H1 (cell line): ENCODE data around the gene ENOSF1. TPM values are rescaled to one million over a fixed set of nuclear protein-coding genes. Genes with fewer than 3 reads are reported as not detected.

Experiments used
- CTCF ChIA-PET: fragments of 300-600 bp; sonication (Branson Sonifier 250); formaldehyde crosslinking; loops from one replicate; lab custom pipeline; 2021; ENCODE audit not compliant: partially characterized antibody; lab: Charles Lee
- POLR2A ChIA-PET: fragments of 300-600 bp; sonication (Branson Sonifier 250); formaldehyde crosslinking; loops from one replicate; lab custom pipeline; 2021; ENCODE audit warnings: inconsistent platforms; ENCODE audit not compliant: partially characterized antibody; lab: Charles Lee
- DNase-seq, 2 experiments: peaks; one replicate each; pipeline versions ENCODE4 v3.0.0 to v3.0.0-alpha.2; 2010 to 2022; ENCODE audit warnings: low spot score in 2 of 2, low read depth in 1 of 2, mixed read lengths in 1 of 2
- FAIRE-seq: peaks from 2 replicates; lab custom pipeline; 2011; peaks lifted over from hg19 to GRCh38; lab: Jason Lieb, UNC
- H2AFZ ChIP-seq: 2 replicates; pipeline ENCODE4 v1.8.1; 2012; ENCODE audit warnings: low read length, inconsistent platforms
- H2AK5ac ChIP-seq: 2 replicates; pipeline ENCODE4 v1.6.1; 2013; ENCODE audit warnings: low read depth, low read length
- H2BK120ac ChIP-seq: replicated peaks from 2 replicates; pipeline ENCODE3; 2013; ENCODE audit warnings: low read depth, low read length, inconsistent platforms
- H2BK12ac ChIP-seq: 2 replicates; pipeline ENCODE4 v1.6.1; 2013; ENCODE audit warnings: low read depth, low read length
- H2BK15ac ChIP-seq: 2 replicates; pipeline ENCODE4 v1.6.1; 2013; ENCODE audit warnings: low read length
- H2BK20ac ChIP-seq: 2 replicates; pipeline ENCODE4 v1.6.1; 2013; ENCODE audit warnings: low read length
- H2BK5ac ChIP-seq: 2 replicates; pipeline ENCODE4 v1.6.1; 2013; ENCODE audit warnings: low read depth, low read length
- H3K14ac ChIP-seq: 2 replicates; pipeline ENCODE4 v1.6.1; 2013; ENCODE audit warnings: inconsistent platforms; ENCODE audit not compliant: insufficient read length
- H3K18ac ChIP-seq: 2 replicates; pipeline ENCODE4 v1.6.1; 2013; ENCODE audit warnings: low read length; ENCODE audit errors: extremely low read depth
- H3K23ac ChIP-seq: 2 replicates; pipeline ENCODE4 v1.6.1; 2013; ENCODE audit warnings: inconsistent platforms; ENCODE audit not compliant: insufficient read length
- H3K23me2 ChIP-seq: 2 replicates; pipeline ENCODE4 v1.6.1; 2013; ENCODE audit warnings: low read depth, low read length
- H3K27ac ChIP-seq: 2 replicates; pipeline ENCODE4 v1.6.1; 2011; ENCODE audit warnings: low read depth, low read length, inconsistent platforms
- H3K27me3 ChIP-seq, 4 experiments: replicated peaks in 1 of 4; 1 replicate in 1 of 4; 2 replicates in 3 of 4; pipeline versions ENCODE4 v1.6.1 to v1.8.1; 2011 to 2013; ENCODE audit warnings: low read length in 3 of 4, mild to moderate bottlenecking in 3 of 4, inconsistent platforms in 2 of 4, mixed read lengths in 2 of 4, moderate library complexity in 1 of 4; ENCODE audit not compliant: control insufficient read depth in 3 of 4, insufficient read depth in 3 of 4; ENCODE audit errors: extremely low read depth in 1 of 4
- H3K36me3 ChIP-seq, 4 experiments: 2 replicates each; pipeline versions ENCODE4 v1.6.1 to v1.8.1; 2011 to 2013; ENCODE audit warnings: mild to moderate bottlenecking in 4 of 4, low read length in 3 of 4, moderate library complexity in 2 of 4, control low read depth in 1 of 4, inconsistent platforms in 1 of 4; ENCODE audit not compliant: insufficient read depth in 4 of 4, control insufficient read depth in 2 of 4
- H3K4ac ChIP-seq: replicated peaks from 2 replicates; pipeline ENCODE3; 2013; ENCODE audit warnings: low read length, low read depth, mixed read lengths, inconsistent platforms; ENCODE audit not compliant: insufficient read length
- H3K4me1 ChIP-seq, 4 experiments: replicated peaks in 1 of 4; 1 replicate in 1 of 4; 2 replicates in 3 of 4; pipeline versions ENCODE4 v1.6.1 to v1.8.1; 2011 to 2013; ENCODE audit warnings: low read length in 3 of 4, inconsistent platforms in 2 of 4, mixed read lengths in 1 of 4; ENCODE audit not compliant: insufficient read depth in 4 of 4, control insufficient read depth in 3 of 4
- H3K4me2 ChIP-seq, 2 experiments: 2 replicates each; pipeline versions ENCODE4 v1.6.1 to v1.8.1; 2011 to 2013; ENCODE audit warnings: low read depth in 2 of 2, low read length in 2 of 2, control low read depth in 1 of 2, inconsistent platforms in 1 of 2, mild to moderate bottlenecking in 1 of 2; ENCODE audit not compliant: insufficient read depth in 1 of 2
- H3K4me3 ChIP-seq, 4 experiments: fragments of 200-600, 300-600 bp in 1 of 4; sonication (generic), shearing (Covaris generic), sonication (Bioruptor Twin) in 1 of 4; 2 replicates each; pipeline versions ENCODE4 v1.5.1 to v1.8.1; 2011 to 2016; ENCODE audit warnings: low read length in 4 of 4, low read depth in 3 of 4, control low read depth in 2 of 4, inconsistent platforms in 2 of 4, mild to moderate bottlenecking in 2 of 4, mixed read lengths in 1 of 4, moderate library complexity in 1 of 4; ENCODE audit not compliant: insufficient read depth in 2 of 4; ENCODE audit errors: extremely low read depth in 1 of 4
- H3K56ac ChIP-seq: replicated peaks from 2 replicates; pipeline ENCODE3; 2013; ENCODE audit warnings: low read depth, mild to moderate bottlenecking, mixed read lengths, low read length, inconsistent platforms; ENCODE audit not compliant: insufficient read length
- H3K79me1 ChIP-seq: 2 replicates; pipeline ENCODE4 v1.6.1; 2013; ENCODE audit warnings: low read depth, low read length, control low read depth
- H3K79me2 ChIP-seq, 2 experiments: 2 replicates each; pipeline versions ENCODE4 v1.6.1 to v1.8.1; 2012 to 2013; ENCODE audit warnings: low read length in 2 of 2, mild to moderate bottlenecking in 2 of 2, inconsistent platforms in 1 of 2; ENCODE audit not compliant: insufficient read depth in 2 of 2, control insufficient read depth in 1 of 2
- H3K9ac ChIP-seq, 4 experiments: replicated peaks in 1 of 4; 1 replicate in 1 of 4; 2 replicates in 3 of 4; pipeline versions ENCODE4 v1.6.1 to v1.8.1; 2011 to 2013; ENCODE audit warnings: low read depth in 3 of 4, low read length in 3 of 4, control low read depth in 2 of 4, mild to moderate bottlenecking in 2 of 4, moderate library complexity in 2 of 4, inconsistent platforms in 1 of 4; ENCODE audit errors: extremely low read depth in 1 of 4
- H3K9me3 ChIP-seq, 2 experiments: 2 replicates each; pipeline versions ENCODE4 v1.6.1 to v1.8.1; 2012 to 2013; ENCODE audit warnings: mild to moderate bottlenecking in 2 of 2, moderate library complexity in 2 of 2, control low read depth in 1 of 2, inconsistent platforms in 1 of 2, low read depth in 1 of 2, low read length in 1 of 2, mixed read lengths in 1 of 2; ENCODE audit not compliant: insufficient read depth in 2 of 2
- H4K20me1 ChIP-seq, 2 experiments: replicated peaks in 1 of 2; 2 replicates each; pipeline versions ENCODE3 to v1.8.1; 2011 to 2013; ENCODE audit warnings: inconsistent platforms in 2 of 2, low read length in 2 of 2, mild to moderate bottlenecking in 1 of 2; ENCODE audit not compliant: insufficient read depth in 2 of 2, control insufficient read depth in 1 of 2
- H4K5ac ChIP-seq: 2 replicates; pipeline ENCODE4 v1.6.1; 2013; ENCODE audit warnings: low read length, low read depth, mixed read lengths, inconsistent platforms; ENCODE audit not compliant: insufficient read length
- H4K8ac ChIP-seq: 2 replicates; pipeline ENCODE4 v1.8.0; 2013; ENCODE audit warnings: mild to moderate bottlenecking, moderate library complexity, low read length, inconsistent platforms; ENCODE audit not compliant: insufficient read depth; ENCODE audit errors: extremely low read depth
- H4K91ac ChIP-seq: replicated peaks from 2 replicates; pipeline ENCODE3; 2013; ENCODE audit warnings: low read length, mixed read lengths, inconsistent platforms; ENCODE audit not compliant: insufficient read length
- ATF2 ChIP-seq: IDR thresholded peaks from 2 replicates; pipeline ENCODE4 v1.6.1; 2012; ENCODE audit warnings: low read length, inconsistent platforms
- CBX8 ChIP-seq: fragments of 300-800, 300-1000 bp; sonication (generic); IDR thresholded peaks from 2 replicates; pipeline ENCODE4 v1.7.1; 2016; ENCODE audit warnings: low read depth, low read length, borderline replicate concordance
- FOSL1 ChIP-seq: IDR thresholded peaks from 2 replicates; pipeline ENCODE4 v1.6.1; 2011; ENCODE audit warnings: mild to moderate bottlenecking, low read depth, low read length, moderate library complexity; ENCODE audit not compliant: insufficient read depth
- MAFK ChIP-seq: IDR thresholded peaks from 2 replicates; pipeline ENCODE4 v1.6.1; 2012; ENCODE audit warnings: low read depth, mild to moderate bottlenecking, improper control_type of control experiment, low read length
- POLR2A ChIP-seq, 2 experiments: IDR thresholded peaks; 1 replicate in 1 of 2; 2 replicates in 1 of 2; pipeline ENCODE4 v1.6.1; 2011; ENCODE audit warnings: low read depth in 2 of 2, low read length in 2 of 2, mild to moderate bottlenecking in 2 of 2; ENCODE audit errors: control extremely low read depth in 1 of 2
- POU5F1 ChIP-seq: IDR thresholded peaks from 2 replicates; pipeline ENCODE4 v1.6.1; 2011; ENCODE audit warnings: low read depth, mild to moderate bottlenecking, low read length, moderate library complexity
- RNF2 ChIP-seq: fragments of 200-900, 300-1000 bp; sonication (generic); IDR thresholded peaks from 2 replicates; pipeline ENCODE4 v1.7.1; 2016; ENCODE audit warnings: borderline replicate concordance, low read depth, mild to moderate bottlenecking, antibody characterized with exemption, low read length; ENCODE audit not compliant: poor library complexity, severe bottlenecking; ENCODE audit errors: missing control alignments
- SIX5 ChIP-seq: IDR thresholded peaks from 2 replicates; pipeline ENCODE4 v1.6.1; 2011; ENCODE audit warnings: mild to moderate bottlenecking, low read depth, low read length
- SRF ChIP-seq: IDR thresholded peaks from 2 replicates; pipeline ENCODE4 v1.6.1; 2011; ENCODE audit warnings: mild to moderate bottlenecking, low read depth, low read length, moderate library complexity
- TEAD4 ChIP-seq: IDR thresholded peaks from 2 replicates; pipeline ENCODE4 v1.6.1; 2012; ENCODE audit warnings: low read depth, low read length, inconsistent platforms, mixed read lengths
- YY1 ChIP-seq: IDR thresholded peaks from 2 replicates; pipeline ENCODE4 v1.6.1; 2011; ENCODE audit warnings: low read depth, mild to moderate bottlenecking, low read length
- ZNF274 ChIP-seq: IDR thresholded peaks from 2 replicates; pipeline ENCODE4 v1.7.0; 2012; ENCODE audit warnings: low read length, borderline replicate concordance; ENCODE audit errors: extremely low read depth
- WGBS, 2 experiments: shearing (Covaris generic) in 1 of 2; methylation state at CpG; one replicate each; pipeline versions ENCODE4 v1.1.6 to v1.1.7; 2013 to 2015; ENCODE audit warnings: low lambda C conversion rate in 2 of 2, mixed read lengths in 2 of 2, inconsistent platforms in 1 of 2, low coverage in 1 of 2, missing lambda C conversion rate in 1 of 2; ENCODE audit not compliant: insufficient replicate concordance in 2 of 2, insufficient coverage in 1 of 2, insufficient read length in 1 of 2; ENCODE audit errors: extremely low coverage in 1 of 2, missing lambda C conversion rate in 1 of 2; 5-methylcytosine and 5-hydroxymethylcytosine counted together
- polyA plus RNA-seq, 7 experiments: library from polyadenylated mRNA; depleted of rRNA in 3 of 7; stranded (reverse) in 5 of 7; unstranded in 2 of 7; fragments of >200 nt in 5 of 7; fragments of 200-250 nt in 2 of 7; gene quantifications; 1 replicate in 5 of 7; 2 replicates in 1 of 7; 4 replicates in 1 of 7; pipeline versions ENCODE4 v1.2.1 to v1.2.3, GENCODE V29; 2011 to 2013; ENCODE audit warnings: missing spikeins in 2 of 7, mixed read lengths in 2 of 7
- total RNA-seq: library from RNA; stranded (reverse); fragmentation: NEBNext Ultra II Directional; extraction: Animal tissue kit (Norgen Biotek cat#: 25700); gene quantifications from 2 replicates; pipeline ENCODE4 v1.2.1, GENCODE V29; 2021

The ENOSF1 gene
- total and polyA plus RNA-seq, 2 of the 8 experiments (the other 6 are each of a cell fraction or from before 2014, with no cell fraction given) = 15.4 to 26.4 TPM

- CTCF ChIA-PET = interaction anchor here (1.0 to 1.9 kb wide), 7 partner anchors 10 to 350 kb away, joined by 3 to 5 read pairs (median 3); no protein-coding TSS in a partner anchor
- no peak overlapping the region for H3K23ac ChIP-seq
- TF ChIP-seq ZNF274 = no peak
- TF ChIP-seq SIX5 = no peak
- no peak for TF ChIP-seq MAFK
- no peak for TF ChIP-seq RNF2
- no peak for TF ChIP-seq FOSL1
- TF ChIP-seq POU5F1 = no peak
- no peak for TF ChIP-seq YY1
- TF ChIP-seq SRF = no peak
- no peak for TF ChIP-seq CBX8
- TF ChIP-seq TEAD4 = no peak
- TF ChIP-seq ATF2 = no peak
- no peak for TF ChIP-seq POLR2A (IDR thresholded peaks at IDR 0.05; ENCODE audit: control extremely low read depth in 1 of 2, low read depth in 2 of 2, low read length in 2 of 2)
Observed at GRCh38 chr18:621291-622043, 91.0 kb downstream of the ENOSF1 start.

More at GRCh38 chr18:621291-622043, 91.0 kb downstream of the ENOSF1 start:
- no peak overlapping the region for H3K18ac ChIP-seq
- H3K4me3 ChIP-seq = no peak overlapping the region
- H2BK5ac ChIP-seq = no peak overlapping the region
- H4K5ac ChIP-seq = no peak overlapping the region
- H3K56ac ChIP-seq = no peak overlapping the region
- H4K20me1 ChIP-seq = no peaks in the 10 kb centered on the region
- H3K79me2 ChIP-seq = no peaks in the 10 kb centered on the region
- no peak overlapping the region for H2BK12ac ChIP-seq
- no peaks in the 10 kb centered on the region; the same call in 1 of the 2 replicates for H3K23me2 ChIP-seq
- no peaks in the 10 kb centered on the region for H3K79me1 ChIP-seq
- H3K4me2 ChIP-seq = no peak overlapping the region
- POLR2A ChIA-PET = no interaction called here
- no peak overlapping the region for H2BK15ac ChIP-seq
- H3K4me1 ChIP-seq = no peaks in the 10 kb centered on the region
- H3K27ac ChIP-seq = no peak overlapping the region
- no peak overlapping the region for H4K91ac ChIP-seq
- no peak overlapping the region for H2AFZ ChIP-seq
- H3K27me3 ChIP-seq = no peaks in the 10 kb centered on the region
- no peak overlapping the region for H4K8ac ChIP-seq
- H2AK5ac ChIP-seq = no peak overlapping the region
- H3K14ac ChIP-seq = no peak overlapping the region
- no peak overlapping the region for H2BK120ac ChIP-seq
- DNase-seq (no peak), FAIRE-seq (no peak)
- 79% methylated on average over 7 of the region's 7 CpGs; no CpG with 5 or more reads in 1 of the 2 experiments for WGBS, 2 experiments
- no peak overlapping the region for H3K4ac ChIP-seq
- no peaks in the 10 kb centered on the region for H3K9me3 ChIP-seq
- H2BK20ac ChIP-seq = no peak overlapping the region
- no peaks in the 10 kb centered on the region for H3K36me3 ChIP-seq
- H3K9ac ChIP-seq = no peak overlapping the region
